HEK293 (cell line): Measurements from ENCODE around the gene NOVA2.
A peak's percentile ranks its signal among the peaks of the same experiment; 100 is the strongest.

Experiments used
- HOXA7 ChIP-seq: sonication (generic); formaldehyde crosslinking; IDR thresholded peaks from 2 replicates; pipeline ENCODE4 v1.8.1; 2022; ENCODE audit warnings: missing genetic modification reagents, borderline replicate concordance
- INSM2 ChIP-seq: fragments of 450-650 bp; formaldehyde crosslinking; IDR thresholded peaks from 2 replicates; pipeline ENCODE4 v1.5.1; 2016; ENCODE audit warnings: missing biosample characterization, missing genetic modification characterization
- KLF8 ChIP-seq: fragments of 450-650 bp; formaldehyde crosslinking; IDR thresholded peaks from 2 replicates; pipeline ENCODE4 v1.5.1; 2016; ENCODE audit warnings: missing biosample characterization, missing genetic modification characterization
- OSR2 ChIP-seq: fragments of 450-650 bp; formaldehyde crosslinking; IDR thresholded peaks from 2 replicates; pipeline ENCODE4 v1.5.1; 2016; ENCODE audit warnings: missing biosample characterization, missing genetic modification characterization
- ZBTB20 ChIP-seq: fragments of 450-650 bp; formaldehyde crosslinking; IDR thresholded peaks from 2 replicates; pipeline ENCODE4 v1.5.1; 2016; ENCODE audit warnings: missing biosample characterization, missing genetic modification characterization
- ZBTB7A ChIP-seq: fragments of 450-650 bp; formaldehyde crosslinking; IDR thresholded peaks from 2 replicates; pipeline ENCODE4 v1.5.1; 2016; ENCODE audit warnings: low read depth, missing biosample characterization, missing genetic modification characterization
- ZEB2 ChIP-seq: fragments of 450-650 bp; formaldehyde crosslinking; IDR thresholded peaks from 2 replicates; pipeline ENCODE4 v1.5.1; 2016; ENCODE audit warnings: missing biosample characterization, missing genetic modification characterization
- ZNF202 ChIP-seq: fragments of 450-650 bp; formaldehyde crosslinking; IDR thresholded peaks from 2 replicates; pipeline ENCODE4 v1.5.1; 2016; ENCODE audit warnings: missing biosample characterization, missing genetic modification characterization, borderline replicate concordance
- ZNF341 ChIP-seq: fragments of 450-650 bp; formaldehyde crosslinking; IDR thresholded peaks from 2 replicates; pipeline ENCODE4; 2016; ENCODE audit warnings: low read depth, missing biosample characterization, missing genetic modification characterization
- ZNF416 ChIP-seq: fragments of 450-650 bp; formaldehyde crosslinking; IDR thresholded peaks from 2 replicates; pipeline ENCODE4 v1.5.1; 2016; ENCODE audit warnings: missing biosample characterization, missing genetic modification characterization
- ZNF518A ChIP-seq: fragments of 450-650 bp; formaldehyde crosslinking; conservative IDR thresholded peaks from 2 replicates; pipeline ENCODE4 v1.5.1; 2016; ENCODE audit warnings: low read depth, missing biosample characterization, missing genetic modification characterization
- ZNF521 ChIP-seq: fragments of 450-650 bp; formaldehyde crosslinking; IDR thresholded peaks from 2 replicates; pipeline ENCODE4 v1.5.1; 2017; ENCODE audit warnings: missing biosample characterization, mild to moderate bottlenecking, missing genetic modification characterization
- ZNF529 ChIP-seq: fragments of 450-650 bp; formaldehyde crosslinking; IDR thresholded peaks from 2 replicates; pipeline ENCODE4 v1.5.1; 2017; ENCODE audit warnings: missing genetic modification characterization, missing biosample characterization; ENCODE audit not compliant: insufficient replicate concordance
- ZNF549 ChIP-seq: fragments of 450-650 bp; IDR thresholded peaks from 2 replicates; pipeline ENCODE4 v1.5.1; 2018; ENCODE audit warnings: missing biosample characterization, missing genetic modification characterization, mild to moderate bottlenecking, inconsistent platforms, moderate library complexity
- ZNF621 ChIP-seq: fragments of 450-650 bp; formaldehyde crosslinking; IDR thresholded peaks from 2 replicates; pipeline ENCODE4 v1.5.1; 2017; ENCODE audit warnings: missing biosample characterization, missing genetic modification characterization
- ZNF654 ChIP-seq: fragments of 450-650 bp; formaldehyde crosslinking; IDR thresholded peaks from 2 replicates; pipeline ENCODE4 v1.5.1; 2016; ENCODE audit warnings: low read depth, missing biosample characterization, missing genetic modification characterization
- ZNF768 ChIP-seq: fragments of 450-650 bp; formaldehyde crosslinking; IDR thresholded peaks from 2 replicates; pipeline ENCODE4 v1.5.1; 2018; ENCODE audit warnings: missing biosample characterization, mild to moderate bottlenecking, missing genetic modification characterization
- TF ChIP-seq, protein P1 (sequence below): fragments of 450-650 bp; formaldehyde crosslinking; IDR thresholded peaks from 2 replicates; pipeline ENCODE4 v1.5.1; 2016; ENCODE audit warnings: missing biosample characterization, missing genetic modification characterization, borderline replicate concordance
- TF ChIP-seq, protein P2 (sequence below): fragments of 450-650 bp; formaldehyde crosslinking; IDR thresholded peaks from 2 replicates; pipeline ENCODE4 v1.5.1; 2016; ENCODE audit warnings: missing biosample characterization, missing genetic modification characterization
- TF ChIP-seq, protein P3 (sequence below): fragments of 450-650 bp; formaldehyde crosslinking; IDR thresholded peaks from 2 replicates; pipeline ENCODE4 v1.5.1; 2017; ENCODE audit warnings: missing biosample characterization, missing genetic modification characterization
- TF ChIP-seq, protein P4 (sequence below): fragments of 450-650 bp; formaldehyde crosslinking; IDR thresholded peaks from 2 replicates; pipeline ENCODE4 v1.5.1; 2016; ENCODE audit warnings: missing biosample characterization, missing genetic modification characterization

Gene NOVA2

GRCh38 chr19:46009530-46010510 is 36.2 kb upstream of the NOVA2 start (continued):
- TF ChIP-seq ZBTB20 (tag by site-specific recombination) = no peak
- TF ChIP-seq, protein P1, sequence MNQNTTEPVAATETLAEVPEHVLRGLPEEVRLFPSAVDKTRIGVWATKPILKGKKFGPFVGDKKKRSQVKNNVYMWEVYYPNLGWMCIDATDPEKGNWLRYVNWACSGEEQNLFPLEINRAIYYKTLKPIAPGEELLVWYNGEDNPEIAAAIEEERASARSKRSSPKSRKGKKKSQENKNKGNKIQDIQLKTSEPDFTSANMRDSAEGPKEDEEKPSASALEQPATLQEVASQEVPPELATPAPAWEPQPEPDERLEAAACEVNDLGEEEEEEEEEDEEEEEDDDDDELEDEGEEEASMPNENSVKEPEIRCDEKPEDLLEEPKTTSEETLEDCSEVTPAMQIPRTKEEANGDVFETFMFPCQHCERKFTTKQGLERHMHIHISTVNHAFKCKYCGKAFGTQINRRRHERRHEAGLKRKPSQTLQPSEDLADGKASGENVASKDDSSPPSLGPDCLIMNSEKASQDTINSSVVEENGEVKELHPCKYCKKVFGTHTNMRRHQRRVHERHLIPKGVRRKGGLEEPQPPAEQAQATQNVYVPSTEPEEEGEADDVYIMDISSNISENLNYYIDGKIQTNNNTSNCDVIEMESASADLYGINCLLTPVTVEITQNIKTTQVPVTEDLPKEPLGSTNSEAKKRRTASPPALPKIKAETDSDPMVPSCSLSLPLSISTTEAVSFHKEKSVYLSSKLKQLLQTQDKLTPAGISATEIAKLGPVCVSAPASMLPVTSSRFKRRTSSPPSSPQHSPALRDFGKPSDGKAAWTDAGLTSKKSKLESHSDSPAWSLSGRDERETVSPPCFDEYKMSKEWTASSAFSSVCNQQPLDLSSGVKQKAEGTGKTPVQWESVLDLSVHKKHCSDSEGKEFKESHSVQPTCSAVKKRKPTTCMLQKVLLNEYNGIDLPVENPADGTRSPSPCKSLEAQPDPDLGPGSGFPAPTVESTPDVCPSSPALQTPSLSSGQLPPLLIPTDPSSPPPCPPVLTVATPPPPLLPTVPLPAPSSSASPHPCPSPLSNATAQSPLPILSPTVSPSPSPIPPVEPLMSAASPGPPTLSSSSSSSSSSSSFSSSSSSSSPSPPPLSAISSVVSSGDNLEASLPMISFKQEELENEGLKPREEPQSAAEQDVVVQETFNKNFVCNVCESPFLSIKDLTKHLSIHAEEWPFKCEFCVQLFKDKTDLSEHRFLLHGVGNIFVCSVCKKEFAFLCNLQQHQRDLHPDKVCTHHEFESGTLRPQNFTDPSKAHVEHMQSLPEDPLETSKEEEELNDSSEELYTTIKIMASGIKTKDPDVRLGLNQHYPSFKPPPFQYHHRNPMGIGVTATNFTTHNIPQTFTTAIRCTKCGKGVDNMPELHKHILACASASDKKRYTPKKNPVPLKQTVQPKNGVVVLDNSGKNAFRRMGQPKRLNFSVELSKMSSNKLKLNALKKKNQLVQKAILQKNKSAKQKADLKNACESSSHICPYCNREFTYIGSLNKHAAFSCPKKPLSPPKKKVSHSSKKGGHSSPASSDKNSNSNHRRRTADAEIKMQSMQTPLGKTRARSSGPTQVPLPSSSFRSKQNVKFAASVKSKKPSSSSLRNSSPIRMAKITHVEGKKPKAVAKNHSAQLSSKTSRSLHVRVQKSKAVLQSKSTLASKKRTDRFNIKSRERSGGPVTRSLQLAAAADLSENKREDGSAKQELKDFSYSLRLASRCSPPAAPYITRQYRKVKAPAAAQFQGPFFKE (tag by site-specific recombination) = no peak
- no peak for TF ChIP-seq ZNF621 (tag by site-specific recombination)
- no peak for TF ChIP-seq ZBTB7A (tag by site-specific recombination)
- TF ChIP-seq ZNF202 = no peak
- no peak for TF ChIP-seq ZNF518A (tag by site-specific recombination)
- no peak for TF ChIP-seq OSR2
- TF ChIP-seq ZNF521 (tag by site-specific recombination) = no peak
- TF ChIP-seq, protein P2, sequence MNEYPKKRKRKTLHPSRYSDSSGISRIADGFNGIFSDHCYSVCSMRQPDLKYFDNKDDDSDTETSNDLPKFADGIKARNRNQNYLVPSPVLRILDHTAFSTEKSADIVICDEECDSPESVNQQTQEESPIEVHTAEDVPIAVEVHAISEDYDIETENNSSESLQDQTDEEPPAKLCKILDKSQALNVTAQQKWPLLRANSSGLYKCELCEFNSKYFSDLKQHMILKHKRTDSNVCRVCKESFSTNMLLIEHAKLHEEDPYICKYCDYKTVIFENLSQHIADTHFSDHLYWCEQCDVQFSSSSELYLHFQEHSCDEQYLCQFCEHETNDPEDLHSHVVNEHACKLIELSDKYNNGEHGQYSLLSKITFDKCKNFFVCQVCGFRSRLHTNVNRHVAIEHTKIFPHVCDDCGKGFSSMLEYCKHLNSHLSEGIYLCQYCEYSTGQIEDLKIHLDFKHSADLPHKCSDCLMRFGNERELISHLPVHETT (tag by site-specific recombination) = no peak
- no peak for TF ChIP-seq ZNF341 (tag by site-specific recombination)
- TF ChIP-seq HOXA7 = no peak
- no peak for TF ChIP-seq INSM2 (tag by site-specific recombination)
- TF ChIP-seq ZNF416 (tag by site-specific recombination) = no peak
- TF ChIP-seq, protein P3, sequence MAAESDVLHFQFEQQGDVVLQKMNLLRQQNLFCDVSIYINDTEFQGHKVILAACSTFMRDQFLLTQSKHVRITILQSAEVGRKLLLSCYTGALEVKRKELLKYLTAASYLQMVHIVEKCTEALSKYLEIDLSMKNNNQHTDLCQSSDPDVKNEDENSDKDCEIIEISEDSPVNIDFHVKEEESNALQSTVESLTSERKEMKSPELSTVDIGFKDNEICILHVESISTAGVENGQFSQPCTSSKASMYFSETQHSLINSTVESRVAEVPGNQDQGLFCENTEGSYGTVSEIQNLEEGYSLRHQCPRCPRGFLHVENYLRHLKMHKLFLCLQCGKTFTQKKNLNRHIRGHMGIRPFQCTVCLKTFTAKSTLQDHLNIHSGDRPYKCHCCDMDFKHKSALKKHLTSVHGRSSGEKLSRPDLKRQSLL (tag by site-specific recombination) = no peak
- peak; percentile 52 for TF ChIP-seq KLF8
- TF ChIP-seq ZEB2 (tag by site-specific recombination) = no peak
- TF ChIP-seq ZNF654 = peak; percentile 51
- TF ChIP-seq ZNF768 (tag by site-specific recombination) = no peak
- TF ChIP-seq ZNF529 (tag by site-specific recombination) = no peak
- no peak for TF ChIP-seq ZNF549 (tag by site-specific recombination)
- TF ChIP-seq, protein P4, sequence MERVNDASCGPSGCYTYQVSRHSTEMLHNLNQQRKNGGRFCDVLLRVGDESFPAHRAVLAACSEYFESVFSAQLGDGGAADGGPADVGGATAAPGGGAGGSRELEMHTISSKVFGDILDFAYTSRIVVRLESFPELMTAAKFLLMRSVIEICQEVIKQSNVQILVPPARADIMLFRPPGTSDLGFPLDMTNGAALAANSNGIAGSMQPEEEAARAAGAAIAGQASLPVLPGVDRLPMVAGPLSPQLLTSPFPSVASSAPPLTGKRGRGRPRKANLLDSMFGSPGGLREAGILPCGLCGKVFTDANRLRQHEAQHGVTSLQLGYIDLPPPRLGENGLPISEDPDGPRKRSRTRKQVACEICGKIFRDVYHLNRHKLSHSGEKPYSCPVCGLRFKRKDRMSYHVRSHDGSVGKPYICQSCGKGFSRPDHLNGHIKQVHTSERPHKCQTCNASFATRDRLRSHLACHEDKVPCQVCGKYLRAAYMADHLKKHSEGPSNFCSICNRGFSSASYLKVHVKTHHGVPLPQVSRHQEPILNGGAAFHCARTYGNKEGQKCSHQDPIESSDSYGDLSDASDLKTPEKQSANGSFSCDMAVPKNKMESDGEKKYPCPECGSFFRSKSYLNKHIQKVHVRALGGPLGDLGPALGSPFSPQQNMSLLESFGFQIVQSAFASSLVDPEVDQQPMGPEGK (tag by site-specific recombination) = 0 out of 2 replicates have a peak, but pooled peaks have one; percentile 50
